Measurements from ENCODE around the gene SYNPO2.

DNA sequence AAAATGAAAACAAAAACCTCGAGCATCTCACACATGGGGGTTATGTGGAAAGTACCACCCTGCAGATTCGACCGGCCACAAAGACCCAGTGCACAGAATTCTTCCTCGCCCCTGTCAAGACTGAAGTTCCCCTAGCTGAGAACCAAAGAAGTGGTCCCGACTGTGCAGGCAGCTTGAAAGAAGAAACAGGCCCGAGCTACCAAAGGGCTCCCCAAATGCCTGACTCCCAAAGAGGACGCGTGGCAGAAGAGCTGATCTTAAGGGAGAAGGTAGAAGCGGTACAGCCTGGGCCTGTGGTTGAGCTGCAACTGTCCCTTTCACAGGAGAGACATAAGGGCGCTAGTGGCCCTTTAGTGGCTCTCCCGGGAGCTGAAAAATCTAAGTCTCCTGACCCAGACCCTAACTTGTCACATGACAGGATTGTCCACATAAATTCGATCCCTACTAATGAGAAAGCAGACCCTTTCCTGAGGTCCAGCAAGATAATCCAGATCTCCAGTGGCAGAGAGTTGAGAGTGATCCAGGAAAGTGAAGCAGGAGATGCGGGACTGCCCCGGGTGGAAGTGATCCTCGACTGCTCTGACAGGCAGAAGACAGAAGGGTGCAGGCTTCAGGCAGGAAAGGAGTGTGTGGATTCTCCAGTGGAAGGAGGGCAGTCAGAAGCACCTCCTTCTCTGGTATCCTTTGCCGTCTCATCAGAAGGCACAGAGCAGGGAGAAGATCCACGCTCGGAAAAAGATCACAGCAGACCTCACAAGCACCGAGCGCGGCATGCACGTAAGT lies 138.2 kb downstream of the SYNPO2 start:
- TF ChIP-seq, protein P1, sequence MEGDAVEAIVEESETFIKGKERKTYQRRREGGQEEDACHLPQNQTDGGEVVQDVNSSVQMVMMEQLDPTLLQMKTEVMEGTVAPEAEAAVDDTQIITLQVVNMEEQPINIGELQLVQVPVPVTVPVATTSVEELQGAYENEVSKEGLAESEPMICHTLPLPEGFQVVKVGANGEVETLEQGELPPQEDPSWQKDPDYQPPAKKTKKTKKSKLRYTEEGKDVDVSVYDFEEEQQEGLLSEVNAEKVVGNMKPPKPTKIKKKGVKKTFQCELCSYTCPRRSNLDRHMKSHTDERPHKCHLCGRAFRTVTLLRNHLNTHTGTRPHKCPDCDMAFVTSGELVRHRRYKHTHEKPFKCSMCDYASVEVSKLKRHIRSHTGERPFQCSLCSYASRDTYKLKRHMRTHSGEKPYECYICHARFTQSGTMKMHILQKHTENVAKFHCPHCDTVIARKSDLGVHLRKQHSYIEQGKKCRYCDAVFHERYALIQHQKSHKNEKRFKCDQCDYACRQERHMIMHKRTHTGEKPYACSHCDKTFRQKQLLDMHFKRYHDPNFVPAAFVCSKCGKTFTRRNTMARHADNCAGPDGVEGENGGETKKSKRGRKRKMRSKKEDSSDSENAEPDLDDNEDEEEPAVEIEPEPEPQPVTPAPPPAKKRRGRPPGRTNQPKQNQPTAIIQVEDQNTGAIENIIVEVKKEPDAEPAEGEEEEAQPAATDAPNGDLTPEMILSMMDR (IDR thresholded peaks at IDR 0.05): no peak
- TF ChIP-seq, protein P2, sequence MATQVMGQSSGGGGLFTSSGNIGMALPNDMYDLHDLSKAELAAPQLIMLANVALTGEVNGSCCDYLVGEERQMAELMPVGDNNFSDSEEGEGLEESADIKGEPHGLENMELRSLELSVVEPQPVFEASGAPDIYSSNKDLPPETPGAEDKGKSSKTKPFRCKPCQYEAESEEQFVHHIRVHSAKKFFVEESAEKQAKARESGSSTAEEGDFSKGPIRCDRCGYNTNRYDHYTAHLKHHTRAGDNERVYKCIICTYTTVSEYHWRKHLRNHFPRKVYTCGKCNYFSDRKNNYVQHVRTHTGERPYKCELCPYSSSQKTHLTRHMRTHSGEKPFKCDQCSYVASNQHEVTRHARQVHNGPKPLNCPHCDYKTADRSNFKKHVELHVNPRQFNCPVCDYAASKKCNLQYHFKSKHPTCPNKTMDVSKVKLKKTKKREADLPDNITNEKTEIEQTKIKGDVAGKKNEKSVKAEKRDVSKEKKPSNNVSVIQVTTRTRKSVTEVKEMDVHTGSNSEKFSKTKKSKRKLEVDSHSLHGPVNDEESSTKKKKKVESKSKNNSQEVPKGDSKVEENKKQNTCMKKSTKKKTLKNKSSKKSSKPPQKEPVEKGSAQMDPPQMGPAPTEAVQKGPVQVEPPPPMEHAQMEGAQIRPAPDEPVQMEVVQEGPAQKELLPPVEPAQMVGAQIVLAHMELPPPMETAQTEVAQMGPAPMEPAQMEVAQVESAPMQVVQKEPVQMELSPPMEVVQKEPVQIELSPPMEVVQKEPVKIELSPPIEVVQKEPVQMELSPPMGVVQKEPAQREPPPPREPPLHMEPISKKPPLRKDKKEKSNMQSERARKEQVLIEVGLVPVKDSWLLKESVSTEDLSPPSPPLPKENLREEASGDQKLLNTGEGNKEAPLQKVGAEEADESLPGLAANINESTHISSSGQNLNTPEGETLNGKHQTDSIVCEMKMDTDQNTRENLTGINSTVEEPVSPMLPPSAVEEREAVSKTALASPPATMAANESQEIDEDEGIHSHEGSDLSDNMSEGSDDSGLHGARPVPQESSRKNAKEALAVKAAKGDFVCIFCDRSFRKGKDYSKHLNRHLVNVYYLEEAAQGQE (IDR thresholded peaks at IDR 0.05; ENCODE audit: insufficient read depth in 1 of 2, low read depth in 2 of 2, low read length in 1 of 2): no peak
- no peak for TF ChIP-seq POLR2AphosphoS5 (IDR thresholded peaks at IDR 0.05; ENCODE audit: low read depth, low read length)
- TF ChIP-seq SIN3A (IDR thresholded peaks at IDR 0.05; ENCODE audit: borderline replicate concordance, insufficient read depth, low read depth, low read length): no peak
- TF ChIP-seq TCF7L2 (IDR thresholded peaks at IDR 0.05; ENCODE audit: low read depth, low read length): no peak
